HG02981 (cell line): Measurements from ENCODE around the gene COX4I1.
A peak's percentile ranks its signal among the peaks of the same experiment; 100 is the strongest.

Source experiments
- ATAC-seq: cut with Tn5 transposase; IDR thresholded peaks from one replicate; pipeline ENCODE4 v1.9.1; 2021; ENCODE audit warnings: mild to moderate bottlenecking, moderate library complexity; ENCODE audit not compliant: unreplicated experiment

COX4I1 gene

DNA sequence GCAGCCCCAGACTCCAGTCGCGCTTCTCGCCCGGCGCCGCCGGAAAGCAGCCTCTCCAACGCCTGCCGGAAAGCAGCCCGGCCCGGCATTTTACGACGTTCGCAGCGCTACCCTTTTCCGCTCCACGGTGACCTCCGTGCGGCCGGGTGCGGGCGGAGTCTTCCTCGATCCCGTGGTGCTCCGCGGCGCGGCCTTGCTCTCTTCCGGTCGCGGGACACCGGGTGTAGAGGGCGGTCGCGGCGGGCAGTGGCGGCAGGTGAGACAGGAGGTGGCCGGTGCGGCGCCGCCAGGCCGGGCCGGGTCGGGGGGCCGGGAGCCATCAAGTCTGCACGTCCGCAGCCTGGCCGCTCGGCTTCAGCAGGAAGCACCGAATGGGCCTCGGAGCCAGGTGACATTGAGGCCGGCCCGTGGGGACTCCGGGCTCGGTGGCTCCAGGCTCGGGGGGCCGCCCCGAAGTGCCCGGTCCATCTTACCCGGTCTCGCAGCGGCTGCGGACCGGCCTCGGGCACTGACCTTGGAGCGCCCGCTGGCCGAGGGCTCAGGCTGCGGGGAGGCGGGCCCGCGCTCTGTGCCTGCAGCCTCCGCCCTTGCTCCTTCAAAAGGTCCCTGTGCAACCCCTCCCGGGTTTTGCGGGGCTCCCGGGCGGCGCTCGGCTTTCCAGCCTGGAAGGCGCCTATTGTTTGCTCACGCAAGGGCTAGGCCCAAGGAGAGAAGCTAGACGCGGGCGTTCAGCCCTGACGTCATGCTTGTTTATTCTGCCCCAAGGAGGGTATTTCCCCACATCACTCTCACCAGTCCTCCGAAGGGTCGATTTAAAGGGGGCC is at the start of gene COX4I1, which contains the start of gene EMC8:
TSS of gene COX4I1 (plus strand) at position 199 of the 824 bp plus-strand sequence. CDS start 1,511 bp downstream, outside the sequence.
TSS of gene EMC8 (minus strand) at position 48 of the 824 bp plus-strand sequence. CDS start 249 bp downstream, outside the sequence.
- ATAC-seq = peak; percentile 80

DNA sequence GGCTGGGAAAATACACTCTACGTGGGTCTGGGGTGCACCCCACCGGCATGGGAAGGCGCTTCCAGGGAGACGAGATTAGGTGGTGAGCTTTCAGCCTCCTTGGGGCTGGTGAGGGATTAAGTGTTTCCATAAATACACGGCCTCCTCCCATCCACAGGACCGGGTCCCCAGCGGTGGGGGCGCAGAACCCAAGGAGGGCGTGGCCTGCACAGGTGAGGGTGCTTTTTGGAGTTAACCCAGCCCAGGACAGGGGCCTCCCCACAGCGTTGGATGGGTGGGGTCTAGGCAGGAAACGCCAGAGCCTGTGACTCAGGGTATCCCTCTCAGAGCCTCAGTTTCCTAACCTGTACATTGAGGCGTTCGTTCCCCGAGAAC is 49.7 kb upstream of the COX4I1 start:
- ATAC-seq = no peak

DNA sequence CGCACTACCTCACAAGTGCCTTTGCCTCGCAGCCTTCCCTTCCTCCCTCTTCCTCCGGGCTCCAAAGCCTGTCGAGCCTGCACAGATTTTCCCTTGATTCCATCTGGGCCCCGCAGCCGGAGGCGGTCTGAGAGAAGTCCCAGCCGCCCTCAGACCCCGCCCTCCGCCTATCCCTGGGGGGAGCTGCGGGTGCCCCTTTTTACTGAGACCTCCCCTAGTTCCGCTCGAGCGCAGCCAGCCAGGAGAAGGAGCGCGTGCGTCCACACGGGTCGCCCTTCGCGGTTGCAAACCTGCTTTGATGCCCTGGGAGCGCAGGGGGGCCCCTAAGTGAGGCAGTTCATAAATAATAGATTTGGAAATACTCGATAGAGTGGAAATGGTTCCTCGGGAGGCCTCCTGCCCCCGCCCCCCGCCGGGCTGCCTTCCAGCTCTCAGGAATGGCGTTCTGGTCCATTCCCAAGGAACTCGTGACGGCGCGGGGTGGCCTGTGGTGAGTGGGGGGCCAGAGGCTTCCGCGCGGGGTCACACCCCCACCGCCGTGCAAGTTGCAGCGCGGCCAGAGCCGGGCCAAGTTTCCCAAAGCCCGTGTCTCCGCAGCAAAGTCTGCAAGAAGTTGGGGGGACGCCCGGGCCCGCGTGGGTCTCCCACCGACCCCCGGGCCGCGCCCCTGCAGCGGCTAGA is 49.2 kb upstream of the COX4I1 start:
- ATAC-seq = no peak

DNA sequence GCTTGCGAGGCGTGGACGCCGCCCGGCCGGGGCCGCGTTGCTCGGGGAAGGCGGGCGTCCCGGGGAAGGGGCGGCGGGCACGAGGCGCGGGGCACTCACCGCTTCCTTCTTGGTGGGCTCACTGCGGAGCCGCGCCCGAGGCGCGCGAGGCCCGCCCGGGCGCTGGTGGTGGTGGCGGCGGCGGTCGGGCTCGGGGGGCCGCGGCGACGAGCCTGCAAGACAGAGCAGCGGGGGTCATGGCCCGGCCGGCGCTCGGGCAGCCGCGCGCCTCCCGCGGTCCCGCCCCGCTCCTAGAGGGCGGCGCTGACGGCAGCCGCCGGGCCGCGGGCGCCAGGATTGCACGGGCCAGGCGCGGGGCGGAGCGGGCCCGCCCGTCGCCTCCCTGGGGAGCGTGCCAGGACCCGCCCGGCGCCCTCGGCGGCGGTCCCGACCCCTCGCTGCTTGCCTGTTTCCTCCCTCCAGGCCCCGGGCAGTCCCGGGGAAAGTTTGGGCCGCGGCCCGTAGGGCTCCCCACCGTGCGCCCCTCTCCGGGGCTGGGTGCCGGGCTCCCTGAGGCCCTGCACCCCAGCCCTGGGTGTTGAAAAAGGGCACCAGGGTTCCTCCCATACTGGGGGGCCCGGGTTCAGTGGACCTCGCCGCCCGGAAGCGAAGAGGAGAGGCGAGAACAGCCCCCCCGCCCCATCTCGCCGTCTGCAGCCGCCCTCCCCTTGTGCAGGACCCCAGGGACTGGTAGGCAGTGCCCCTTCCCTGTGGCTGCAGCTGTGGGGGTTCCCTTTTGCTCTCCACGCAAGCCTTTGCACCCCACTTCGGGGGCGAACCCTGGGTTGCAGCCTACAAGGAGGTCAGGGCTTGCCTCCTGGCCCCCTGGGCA is 48.4 kb upstream of the COX4I1 start, which contains the start of gene C16orf74:
TSS of gene C16orf74 (minus strand) at position 270 of the 871 bp plus-strand sequence. CDS start 15,879 bp downstream, outside the sequence.
- no peak for ATAC-seq

DNA sequence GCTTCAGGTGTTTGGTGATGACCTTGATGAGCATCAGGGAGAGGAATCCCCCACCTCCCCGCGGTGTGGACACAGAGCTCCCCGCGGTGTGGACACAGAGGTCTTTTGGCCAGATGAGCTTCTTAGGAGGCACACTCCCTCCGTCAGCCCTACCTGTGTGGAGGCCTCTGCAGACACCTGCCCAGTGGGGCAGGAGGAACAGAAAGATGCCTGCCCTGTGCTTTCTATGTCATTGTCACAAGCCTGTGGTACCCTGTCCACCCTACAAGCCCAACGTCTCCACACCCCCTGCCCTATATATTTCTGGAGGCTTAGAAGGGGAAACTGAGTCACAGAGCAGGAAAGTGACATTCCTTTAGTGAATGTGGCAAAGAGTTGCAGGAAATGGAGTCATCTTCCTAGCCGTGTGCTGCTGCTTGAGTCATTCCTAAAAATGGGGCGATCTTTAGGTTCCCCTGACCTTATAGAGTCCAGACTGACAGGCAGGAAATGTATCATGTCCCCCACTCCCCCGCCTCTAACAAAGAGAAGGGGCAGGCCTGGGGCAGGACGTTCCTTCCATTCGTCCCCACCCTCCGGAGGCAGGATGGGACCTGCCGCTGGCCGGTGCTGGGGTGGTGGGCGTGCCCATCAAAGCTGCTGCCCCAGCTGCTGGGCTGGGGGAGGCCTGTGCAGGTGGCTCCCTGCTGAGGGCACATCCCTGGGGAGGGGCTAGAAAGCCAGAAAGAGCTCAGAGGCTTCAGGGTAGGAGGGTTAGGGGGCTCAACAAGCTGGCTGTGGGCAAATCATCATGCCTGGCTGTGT is 47.6 kb upstream of the COX4I1 start:
- no peak for ATAC-seq

DNA sequence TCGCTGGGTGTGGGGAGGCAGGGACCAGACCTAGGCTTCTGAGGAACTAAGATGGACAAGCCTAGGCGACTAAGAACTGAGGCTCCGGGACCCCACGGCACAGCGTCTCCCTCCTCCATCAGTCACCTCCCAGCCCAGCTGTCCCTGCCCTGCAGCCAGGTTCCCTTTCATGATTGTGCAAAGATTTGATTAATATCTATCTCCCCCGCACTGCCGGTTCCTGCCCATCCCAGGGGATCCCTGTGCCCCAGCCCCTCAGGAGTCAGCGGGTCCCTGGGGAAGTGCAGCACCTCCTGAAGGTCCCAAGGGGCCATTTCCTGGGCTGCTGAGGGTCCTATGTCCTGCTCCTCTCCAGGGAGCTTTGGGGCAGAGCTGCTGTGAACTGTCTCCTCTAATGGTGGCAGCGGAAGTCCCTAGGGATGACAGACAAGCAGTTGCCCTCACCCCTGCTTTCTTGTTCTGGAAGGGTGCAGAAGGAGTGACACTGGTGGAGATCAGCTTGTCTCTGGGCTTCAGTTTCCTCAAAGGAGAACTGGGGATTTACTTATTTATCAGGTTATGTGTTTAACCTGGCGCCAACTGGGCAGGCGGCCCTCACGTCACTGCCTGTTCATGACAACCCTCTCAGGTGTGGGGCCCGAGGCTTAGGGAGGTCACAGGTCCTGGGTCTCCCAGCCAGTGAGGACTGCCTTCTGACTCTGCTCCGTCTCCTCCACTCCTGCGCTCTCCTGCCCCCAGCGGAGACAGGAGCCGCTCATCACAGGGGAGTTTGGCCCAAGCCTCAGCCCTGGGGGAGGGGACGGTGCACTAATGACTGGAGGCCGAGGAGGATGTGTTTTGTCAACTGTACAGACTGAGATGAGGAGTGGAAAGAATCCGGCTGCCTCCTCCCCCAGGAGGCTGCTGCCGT is 46.7 kb upstream of the COX4I1 start:
- no peak for ATAC-seq

DNA sequence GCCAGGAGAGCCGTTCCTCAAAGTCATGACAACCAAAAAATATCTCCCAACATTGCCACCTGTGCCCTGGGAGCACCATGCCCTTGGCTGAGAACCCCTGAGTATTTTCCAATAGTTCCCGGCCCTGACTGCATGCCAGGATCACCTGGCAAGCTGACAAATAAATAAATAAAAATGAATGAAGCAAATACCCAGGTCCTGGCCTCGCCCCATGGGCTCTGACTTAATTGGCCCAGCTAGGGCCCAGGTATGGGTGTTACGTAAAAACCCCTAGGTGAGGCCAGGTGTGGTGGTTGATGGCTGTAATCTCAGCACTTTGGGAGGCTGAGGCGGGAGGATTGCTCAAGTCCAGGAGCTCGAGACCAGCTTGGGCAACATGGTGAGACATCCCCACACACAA is 45.9 kb upstream of the COX4I1 start:
- ATAC-seq = no peak

DNA sequence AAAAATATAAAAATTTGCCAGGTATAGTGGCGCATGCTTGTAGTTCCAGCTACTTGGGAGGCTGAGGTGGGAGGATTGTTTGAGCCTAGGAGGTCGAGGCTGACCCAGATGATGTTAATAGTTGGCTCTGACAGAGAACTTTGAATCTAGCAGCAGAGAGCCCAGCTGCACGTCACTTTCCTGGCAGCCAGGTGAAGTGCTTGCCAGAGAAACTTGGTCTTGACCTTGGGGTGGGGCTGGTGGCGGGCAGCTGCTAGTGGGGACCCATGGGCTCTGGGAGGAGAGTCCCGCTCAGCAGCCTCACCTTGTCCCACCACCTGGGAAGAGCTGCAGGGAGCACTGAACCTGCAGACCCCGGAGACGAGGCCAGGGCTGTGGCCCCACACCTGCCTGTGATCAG is 45.5 kb upstream of the COX4I1 start:
- ATAC-seq = no peak

DNA sequence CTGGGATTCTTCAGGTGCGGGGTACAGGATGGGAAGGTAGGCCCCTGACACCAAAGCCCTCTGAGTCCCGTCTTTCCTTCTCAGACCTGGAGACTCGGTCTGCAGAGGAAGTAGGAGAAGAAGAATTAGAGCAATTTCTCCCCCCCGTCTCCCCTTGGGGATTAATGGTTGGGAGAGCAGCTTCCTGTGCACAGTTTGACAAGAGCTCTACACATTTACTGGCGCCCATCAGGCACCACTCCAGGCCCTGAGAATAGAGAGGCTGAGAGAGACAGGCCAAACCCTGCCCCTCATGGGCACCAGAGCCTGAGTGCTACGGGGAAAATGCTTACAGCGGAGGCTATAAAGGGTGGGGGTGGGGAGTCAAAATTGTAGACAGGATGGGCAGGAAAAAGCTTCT is 45.1 kb upstream of the COX4I1 start:
- no peak for ATAC-seq

DNA sequence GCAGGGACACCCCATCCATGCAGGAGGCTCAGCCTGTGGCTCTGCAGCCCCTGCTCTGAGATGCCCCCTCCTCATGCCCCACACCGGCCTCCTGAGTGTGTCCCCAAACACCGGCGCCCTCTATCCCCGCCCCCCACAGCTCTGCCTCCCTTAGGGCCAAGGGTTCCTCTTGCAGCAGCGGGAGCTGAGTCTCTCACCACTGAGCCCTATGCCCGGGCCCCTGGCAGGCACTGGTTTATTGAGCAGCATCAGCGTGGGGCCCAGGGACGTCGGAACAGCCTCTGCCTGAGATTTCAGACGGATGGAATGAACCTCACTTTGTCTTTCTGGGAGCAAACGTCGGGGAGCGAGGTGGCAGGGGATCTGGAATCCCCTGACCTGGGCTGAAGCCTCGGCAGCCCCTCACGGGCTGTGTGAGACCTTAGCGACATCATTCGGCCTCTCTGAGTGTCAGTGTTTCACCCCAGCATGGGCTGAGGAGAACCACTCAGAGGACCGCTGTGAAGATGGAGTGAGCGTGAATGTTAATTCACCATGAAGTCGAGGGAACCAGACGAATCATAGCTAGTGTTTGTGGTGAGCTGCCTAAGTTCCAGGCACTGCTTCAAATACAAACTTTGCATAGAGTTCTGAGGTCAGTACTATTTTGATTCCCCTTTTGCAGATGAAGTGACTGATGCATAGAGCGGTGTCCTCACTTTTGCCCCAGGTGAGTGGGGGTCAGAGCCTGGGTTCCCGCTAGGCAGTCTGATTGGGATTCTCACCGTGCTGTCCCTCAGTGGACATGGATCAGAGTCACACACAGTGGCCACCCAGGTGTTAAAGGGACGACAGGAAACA is 43.3 kb upstream of the COX4I1 start:
- peak; percentile 42 for ATAC-seq

DNA sequence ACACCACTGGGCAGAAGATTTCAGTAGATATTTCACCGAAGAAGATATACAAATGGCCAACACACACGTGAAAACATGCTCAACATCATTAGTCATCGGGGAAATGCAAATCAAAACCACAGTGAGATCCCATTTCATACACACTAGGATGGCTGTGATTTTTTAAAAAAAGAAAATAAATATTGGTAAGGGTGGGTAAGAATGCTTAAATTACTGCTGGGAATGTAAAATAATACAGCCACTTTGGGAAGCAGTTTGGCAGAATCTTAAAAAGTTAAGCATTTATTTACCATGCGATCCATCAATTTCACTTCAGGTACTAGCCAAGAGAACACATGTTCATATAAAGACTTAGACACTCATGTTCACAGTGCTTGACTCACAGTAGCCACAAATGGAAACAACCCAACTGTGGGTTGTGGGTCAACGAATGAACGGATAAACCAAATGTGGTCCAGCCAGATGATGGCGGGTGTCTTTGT is 42.1 kb upstream of the COX4I1 start:
- no peak for ATAC-seq

DNA sequence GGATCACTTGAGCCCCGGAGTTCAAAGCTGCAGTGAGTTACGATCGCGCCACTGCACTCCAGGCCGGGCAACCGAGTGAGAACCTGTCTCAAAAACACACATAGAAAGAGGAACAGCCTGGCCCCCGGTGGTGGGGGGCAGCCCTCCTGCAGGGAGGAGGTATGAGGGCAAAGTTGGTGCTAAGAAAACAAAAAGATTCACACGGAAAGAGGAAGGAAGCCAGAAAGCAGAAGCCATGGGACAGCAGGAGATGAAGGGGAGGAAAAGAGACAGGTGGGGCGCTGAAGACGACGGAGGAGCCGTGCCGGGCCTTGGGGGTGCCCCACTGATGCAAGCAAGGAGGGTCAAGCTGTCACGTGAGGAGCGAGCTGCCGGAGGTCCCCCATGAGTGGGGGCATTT is 40.4 kb upstream of the COX4I1 start:
- no peak for ATAC-seq

DNA sequence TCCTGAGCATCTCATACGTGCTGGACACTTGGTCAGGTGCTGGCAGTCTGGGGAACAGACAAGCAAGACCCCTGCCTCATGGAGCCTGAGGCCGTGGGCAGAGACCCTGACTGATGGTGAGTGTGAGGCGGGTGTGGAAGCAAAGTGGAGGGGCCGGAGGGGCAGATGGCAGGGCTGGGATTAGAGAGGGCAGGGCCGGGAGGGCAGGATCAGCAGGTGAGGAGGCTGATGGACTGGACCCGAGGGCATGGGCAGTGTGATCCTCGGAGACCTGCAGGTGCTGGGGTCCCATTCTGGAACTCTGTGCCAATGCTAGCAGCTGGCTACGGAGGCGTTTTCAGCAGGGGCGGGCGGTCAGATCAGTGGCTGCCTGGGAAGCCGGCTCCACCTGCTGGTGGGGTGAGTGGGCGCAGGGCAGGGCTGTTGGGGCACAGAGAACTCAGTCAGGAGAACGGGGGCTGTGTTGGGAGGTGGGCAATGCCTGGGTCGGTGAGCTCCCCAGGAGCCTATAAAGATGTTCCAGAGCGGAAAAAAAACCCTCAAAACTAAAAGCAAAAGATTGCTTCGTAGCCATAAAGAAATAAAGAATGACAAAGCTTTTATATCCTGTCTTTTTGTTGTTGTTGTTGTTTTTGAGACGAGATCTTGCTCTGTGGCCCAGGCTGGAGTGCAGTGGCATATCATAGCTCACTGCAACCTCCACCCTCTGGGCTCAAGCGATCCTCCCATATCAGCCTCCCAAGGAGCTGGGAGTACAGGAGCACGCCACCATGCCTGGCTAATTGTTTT is 39.7 kb upstream of the COX4I1 start:
- no peak for ATAC-seq

DNA sequence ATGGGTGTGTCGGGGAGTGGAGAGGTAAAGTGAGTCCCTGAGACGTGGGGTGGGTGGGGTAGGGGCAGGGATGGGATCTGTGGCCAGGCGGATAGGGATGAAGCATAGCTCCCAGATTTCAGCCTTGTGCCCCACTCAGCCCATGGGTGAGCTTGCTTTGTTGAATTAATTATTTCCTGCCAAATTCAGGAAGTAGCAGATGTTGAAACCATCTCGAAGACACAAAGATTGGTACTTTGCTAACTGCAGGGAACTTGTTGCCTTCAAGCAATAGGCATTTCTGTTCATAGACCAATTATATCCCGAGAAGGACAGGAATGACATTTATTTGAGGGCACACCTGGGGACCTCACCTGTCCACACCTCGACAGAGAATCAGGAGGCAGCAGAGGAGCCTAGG is 37.6 kb upstream of the COX4I1 start:
- ATAC-seq = no peak

DNA sequence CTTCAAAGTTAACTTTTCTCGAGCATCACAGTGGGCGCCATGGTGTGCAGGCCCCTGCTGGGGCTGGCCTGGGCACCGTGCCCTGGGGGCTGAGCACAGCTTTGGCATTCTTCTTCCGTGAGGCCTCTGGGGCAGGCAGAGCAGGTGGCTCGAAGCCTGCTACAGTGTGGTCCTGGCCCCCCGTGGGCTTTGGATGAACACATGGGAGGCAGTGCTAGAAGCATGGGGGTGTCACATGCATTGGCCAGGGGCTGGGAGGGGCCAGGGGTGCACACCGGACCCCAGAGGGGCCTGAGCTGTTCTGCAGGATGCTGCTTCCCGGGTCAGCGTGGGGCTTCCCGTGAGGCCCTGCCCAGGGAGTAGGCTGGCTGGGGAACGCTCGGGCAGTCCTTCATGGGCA is 36.5 kb upstream of the COX4I1 start:
- no peak for ATAC-seq

DNA sequence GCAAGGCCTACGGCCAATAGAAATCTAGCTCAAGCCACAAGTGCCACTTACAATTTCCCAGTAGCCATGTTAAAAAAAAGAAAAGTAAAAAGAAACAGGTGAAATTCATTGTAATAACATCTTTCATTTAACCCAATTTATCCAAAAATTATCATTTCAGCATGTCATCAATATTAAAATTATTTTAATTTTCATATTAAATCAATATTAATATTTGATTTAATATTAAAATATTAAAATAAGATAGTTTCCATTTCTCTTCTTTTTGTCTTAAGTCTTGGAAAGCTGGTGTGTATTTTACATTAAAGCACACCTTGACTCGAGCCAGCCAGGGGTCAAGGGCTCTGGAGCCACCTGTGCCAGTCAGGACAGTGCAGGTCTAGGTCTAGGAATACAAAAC is 35.9 kb upstream of the COX4I1 start:
- ATAC-seq = no peak

DNA sequence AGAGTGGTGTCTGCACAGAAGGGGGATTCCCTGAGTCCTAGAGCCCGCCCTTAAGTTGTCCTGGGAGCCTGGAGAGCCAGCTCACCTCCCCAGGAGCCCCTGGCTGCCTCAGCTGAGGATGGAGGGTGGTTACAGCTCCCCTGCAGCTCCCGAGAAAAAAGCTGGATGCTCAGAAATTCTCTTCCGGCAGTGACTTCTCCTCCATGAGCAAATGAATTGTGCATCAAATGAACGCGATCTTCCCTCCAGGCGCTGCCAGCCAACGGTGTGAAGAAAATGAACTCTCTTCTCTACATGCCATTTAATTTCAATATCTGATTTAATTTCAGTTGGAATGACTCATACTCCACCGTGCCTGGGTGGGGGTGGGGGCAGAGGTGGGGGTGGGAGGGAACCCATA is 34.3 kb upstream of the COX4I1 start:
- no peak for ATAC-seq
